ENCODE results near the gene ASIP.

DNA sequence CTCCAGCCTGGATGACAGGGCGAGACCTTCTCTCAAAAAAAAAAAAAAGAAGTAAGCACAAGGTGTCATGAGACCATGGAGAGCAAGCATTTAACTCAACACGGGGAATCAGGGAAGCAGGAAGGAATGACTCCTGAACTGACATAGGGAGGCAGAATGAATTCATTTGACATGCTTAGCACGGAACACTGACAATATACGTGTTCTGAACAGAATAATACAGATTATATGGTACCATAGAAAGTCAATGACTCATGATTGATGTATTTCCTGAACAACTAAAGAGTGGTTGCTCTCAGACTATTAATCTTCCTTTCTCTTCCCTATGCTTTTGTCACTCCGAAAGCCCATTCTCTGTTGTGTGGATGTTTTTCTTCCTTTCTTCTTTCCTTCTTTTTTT is 20.7 kb upstream of the ASIP start:
- TF ChIP-seq, protein P1, sequence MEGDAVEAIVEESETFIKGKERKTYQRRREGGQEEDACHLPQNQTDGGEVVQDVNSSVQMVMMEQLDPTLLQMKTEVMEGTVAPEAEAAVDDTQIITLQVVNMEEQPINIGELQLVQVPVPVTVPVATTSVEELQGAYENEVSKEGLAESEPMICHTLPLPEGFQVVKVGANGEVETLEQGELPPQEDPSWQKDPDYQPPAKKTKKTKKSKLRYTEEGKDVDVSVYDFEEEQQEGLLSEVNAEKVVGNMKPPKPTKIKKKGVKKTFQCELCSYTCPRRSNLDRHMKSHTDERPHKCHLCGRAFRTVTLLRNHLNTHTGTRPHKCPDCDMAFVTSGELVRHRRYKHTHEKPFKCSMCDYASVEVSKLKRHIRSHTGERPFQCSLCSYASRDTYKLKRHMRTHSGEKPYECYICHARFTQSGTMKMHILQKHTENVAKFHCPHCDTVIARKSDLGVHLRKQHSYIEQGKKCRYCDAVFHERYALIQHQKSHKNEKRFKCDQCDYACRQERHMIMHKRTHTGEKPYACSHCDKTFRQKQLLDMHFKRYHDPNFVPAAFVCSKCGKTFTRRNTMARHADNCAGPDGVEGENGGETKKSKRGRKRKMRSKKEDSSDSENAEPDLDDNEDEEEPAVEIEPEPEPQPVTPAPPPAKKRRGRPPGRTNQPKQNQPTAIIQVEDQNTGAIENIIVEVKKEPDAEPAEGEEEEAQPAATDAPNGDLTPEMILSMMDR (conservative IDR thresholded peaks at IDR 0.05; ENCODE audit: low read depth in 2 of 2): no peak
- no peak for TF ChIP-seq EZH2phosphoT487 (IDR thresholded peaks at IDR 0.05; ENCODE audit: unreplicated experiment)
- TF ChIP-seq EZH2 (IDR thresholded peaks at IDR 0.05; ENCODE audit: low read depth, unreplicated experiment): no peak
- TF ChIP-seq POLR2AphosphoS5 (IDR thresholded peaks at IDR 0.05; ENCODE audit: low read depth): no peak

Measured in GM23338 (cell line).